Mucosa of gallbladder (tissue), 1 donor: Measurements from ENCODE around the gene ITFG1. TPM values are rescaled to one million over a fixed set of nuclear protein-coding genes. Genes with fewer than 3 reads are reported as not detected.
"Not testable (repeated sequence)": the region's sequence is repeated elsewhere in the genome, so short reads cannot be mapped to it uniquely, and the experiment has no call there.

Source experiments
- DNase-seq: peaks from one replicate; pipeline ENCODE4 v3.0.0-alpha.2; 2020; ENCODE audit warnings: low spot score
- total RNA-seq: library from RNA; stranded (reverse); gene quantifications from one replicate; pipeline ENCODE4 v1.2.1, GENCODE V29; 2021
- donor health status: DM: no; HTN: no; CAD: no.

The ITFG1 gene
- total RNA-seq, 1 donor from 2014 or later = 68.7 TPM

- DNase-seq = no peak
Observed at GRCh38 chr16:47244206-47244605, 216.7 kb downstream of the ITFG1 start.

- DNase-seq = no peak
Observed at GRCh38 chr16:47241061-47241460, 219.8 kb downstream of the ITFG1 start.

- no peak for DNase-seq
Observed at GRCh38 chr16:47236716-47237115, 224.1 kb downstream of the ITFG1 start.

DNA sequence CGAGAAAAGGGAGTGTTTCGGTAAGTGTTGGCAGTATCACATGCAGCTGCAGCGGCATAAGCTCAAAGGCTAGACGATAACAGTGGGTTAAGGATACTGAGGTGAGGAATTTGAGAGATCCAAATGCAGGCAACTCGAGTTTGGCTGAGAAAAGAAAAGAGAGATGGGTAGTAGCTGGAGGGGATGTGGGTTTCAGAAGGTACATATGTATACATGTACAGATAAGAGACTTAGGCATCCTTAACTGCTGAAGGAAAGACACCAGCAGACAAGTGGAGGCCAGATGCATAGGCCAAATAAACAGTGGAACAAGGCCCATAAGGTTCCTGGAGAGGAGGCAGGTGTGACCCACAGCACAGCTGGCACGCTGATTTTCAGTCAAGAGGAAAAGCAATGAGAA, 230.6 kb downstream of the ITFG1 start:
- DNase-seq = no peak

DNA sequence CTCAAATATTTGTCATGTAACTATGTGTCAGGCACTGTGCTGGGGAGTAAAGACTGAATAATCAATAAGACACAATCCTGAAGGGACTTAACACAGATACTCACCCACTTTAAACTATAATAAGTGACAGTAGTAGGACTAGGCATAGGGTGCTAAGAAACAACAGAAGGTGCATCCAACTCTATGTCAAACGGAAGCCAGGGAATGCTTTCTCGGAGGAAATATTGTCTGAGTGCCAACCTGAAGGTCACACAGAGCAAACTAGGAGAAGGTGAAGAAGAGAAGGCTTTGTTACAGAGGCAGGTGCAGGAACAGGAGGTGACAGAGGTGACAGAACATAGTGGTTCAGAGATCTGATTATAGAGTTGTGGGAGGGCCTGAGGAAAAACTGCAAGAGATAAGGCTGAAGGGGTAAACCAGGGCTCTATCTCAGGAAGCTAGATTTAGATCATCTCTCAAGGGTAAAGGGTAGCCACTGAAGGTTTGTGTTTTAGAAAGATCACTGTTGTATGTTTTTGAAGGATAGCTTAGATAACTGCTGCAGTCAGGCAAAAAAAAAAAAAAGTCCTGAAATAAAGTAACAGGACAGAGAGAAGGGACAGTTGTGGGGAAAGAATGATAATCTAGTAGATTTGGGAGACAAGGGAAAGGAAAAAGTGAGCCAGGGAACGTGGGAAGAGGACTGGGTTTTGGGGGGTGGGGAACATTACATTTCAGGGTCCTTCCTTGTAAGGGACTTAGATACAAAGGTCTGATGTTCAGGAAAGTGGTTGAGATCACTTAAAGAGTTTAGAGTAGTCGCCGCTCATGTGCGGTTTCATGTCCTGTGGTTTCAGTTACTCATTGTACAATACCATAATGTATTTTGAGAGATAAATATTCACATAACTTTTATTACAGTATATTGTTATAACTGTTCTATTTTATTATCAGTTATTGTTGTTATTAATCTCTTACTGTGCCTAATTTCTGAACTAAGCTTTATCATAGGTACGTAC, 231.5 kb downstream of the ITFG1 start:
- no peak for DNase-seq

GRCh38 chr16:47228241-47228640, 232.6 kb downstream of the ITFG1 start:
- no peak for DNase-seq

- DNase-seq = no peak
Observed at GRCh38 chr16:47213761-47214440, 247.0 kb downstream of the ITFG1 start.

DNA sequence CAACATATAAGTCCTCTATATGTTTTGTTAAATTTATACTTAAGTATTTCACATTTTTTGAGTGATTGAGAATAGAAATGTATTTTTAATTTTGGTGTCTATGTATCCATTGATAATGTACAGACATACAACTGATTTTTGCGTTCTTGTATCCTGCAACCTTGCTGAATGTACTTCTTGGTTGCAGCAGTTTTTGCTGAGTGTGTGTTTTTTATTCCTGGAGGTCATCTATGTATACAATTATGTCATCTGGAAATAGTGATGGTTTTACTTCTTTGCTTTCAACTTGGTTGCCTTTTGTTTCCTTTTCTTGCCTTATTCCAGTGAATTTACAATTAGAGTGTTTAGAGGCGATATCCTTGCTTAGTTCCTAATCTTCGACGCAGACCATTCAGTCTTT, 249.6 kb downstream of the ITFG1 start:
- DNase-seq = no peak

- DNase-seq = no peak
Observed at GRCh38 chr16:47204736-47205504, 255.9 kb downstream of the ITFG1 start.

- not testable (repeated sequence) for DNase-seq
Observed at GRCh38 chr16:47203433-47203832, 257.4 kb downstream of the ITFG1 start.

GRCh38 chr16:47198180-47198575, 262.7 kb downstream of the ITFG1 start:
- no peak for DNase-seq

- no peak for DNase-seq
Observed at GRCh38 chr16:47197536-47198179, 263.2 kb downstream of the ITFG1 start.

DNA sequence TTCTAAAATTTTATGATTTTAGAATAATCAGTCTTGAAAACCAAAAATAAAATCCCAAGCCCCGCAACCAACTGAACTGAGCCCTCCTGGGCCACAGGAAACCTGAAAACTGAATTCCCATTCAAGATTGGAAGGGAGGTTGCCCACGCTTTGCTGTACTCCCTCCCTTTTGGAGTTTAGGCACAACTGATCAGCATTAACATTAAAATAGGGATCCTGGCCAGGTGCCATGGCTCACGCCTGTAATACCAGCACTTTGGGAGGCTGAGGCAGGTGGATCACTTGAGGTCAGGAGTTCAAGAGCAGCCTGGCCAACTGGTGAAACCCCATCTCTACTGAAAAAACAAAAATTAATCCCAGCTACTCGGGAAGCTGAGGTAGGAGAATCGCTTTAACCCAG, 264.4 kb downstream of the ITFG1 start:
- no peak for DNase-seq

DNA sequence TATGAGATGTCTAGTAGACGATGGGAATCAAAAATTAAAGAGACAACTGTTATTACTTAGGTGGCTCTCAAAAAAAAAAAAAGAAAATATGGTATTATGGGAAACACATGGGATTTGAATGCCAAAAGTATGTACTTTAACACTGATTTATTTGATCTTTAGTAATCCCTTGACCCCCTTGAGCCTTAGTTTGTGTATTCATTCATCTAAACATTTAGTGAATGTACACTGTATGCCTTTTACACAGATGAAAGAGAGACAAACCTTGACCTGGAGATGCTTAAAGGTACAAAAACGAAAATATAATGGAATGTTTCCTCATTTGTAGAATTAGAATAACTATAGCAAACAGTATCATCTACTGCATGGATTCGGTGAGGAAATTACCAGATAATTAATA, 278.5 kb downstream of the ITFG1 start:
- no peak for DNase-seq

DNA sequence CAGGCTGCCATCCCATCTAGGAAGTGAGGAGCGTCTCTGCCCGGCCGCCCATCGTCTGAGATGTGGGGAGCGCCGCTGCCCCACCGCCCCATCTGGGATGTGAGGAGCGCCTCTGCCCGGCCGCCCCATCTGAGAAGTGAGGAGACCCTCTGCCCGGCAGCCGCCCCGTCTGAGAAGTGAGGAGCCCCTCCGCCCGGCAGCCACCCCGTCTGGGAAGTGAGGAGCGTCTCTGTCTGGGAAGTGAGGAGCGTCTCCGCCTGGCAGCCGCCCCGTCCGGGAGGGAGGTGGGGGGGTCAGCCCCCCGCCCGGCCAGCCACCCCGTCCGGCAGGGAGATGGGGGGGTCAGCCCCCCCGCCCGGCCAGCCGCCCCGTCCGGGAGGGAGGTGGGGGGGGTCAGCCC, 279.8 kb downstream of the ITFG1 start:
- not testable (repeated sequence) for DNase-seq

DNA sequence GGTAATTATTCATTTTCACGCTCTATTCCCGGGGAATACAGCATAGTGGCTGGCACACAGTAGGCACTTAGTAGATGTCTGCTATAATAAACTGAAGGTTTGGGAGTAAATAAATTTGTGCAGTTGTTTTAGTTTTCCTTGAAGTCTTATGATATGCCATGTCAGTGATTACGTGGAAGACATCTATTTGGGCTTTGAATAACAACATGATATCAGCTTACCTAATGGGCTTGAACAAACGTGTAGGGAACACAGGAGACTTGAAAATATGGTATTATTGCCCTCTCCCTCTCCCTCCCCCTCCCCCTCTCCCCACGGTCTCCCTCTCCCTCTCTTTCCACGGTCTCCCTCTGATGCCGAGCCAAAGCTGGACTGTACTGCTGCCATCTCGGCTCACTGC, 280.8 kb downstream of the ITFG1 start:
- DNase-seq = no peak

DNA sequence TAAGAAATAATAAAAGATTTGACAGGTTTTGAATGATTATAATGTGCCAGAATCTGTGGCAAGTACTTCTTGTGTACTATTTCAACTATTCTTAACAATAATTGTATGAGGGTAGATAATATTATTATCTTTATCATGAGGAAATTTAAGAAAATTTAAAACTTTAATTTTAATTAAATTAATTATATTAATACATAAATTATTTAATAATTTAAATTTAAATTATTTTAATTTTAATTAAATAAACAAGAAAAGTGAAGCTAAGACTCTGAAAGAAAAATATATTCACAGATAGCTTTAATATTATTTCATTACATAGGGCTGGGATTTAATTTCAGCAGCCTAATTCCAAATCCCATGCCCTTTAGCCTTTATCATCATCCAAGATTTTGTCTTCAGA, 285.7 kb downstream of the ITFG1 start:
- DNase-seq = no peak

- DNase-seq = no peak
Observed at GRCh38 chr16:47162670-47163420, 298.0 kb downstream of the ITFG1 start.

DNA sequence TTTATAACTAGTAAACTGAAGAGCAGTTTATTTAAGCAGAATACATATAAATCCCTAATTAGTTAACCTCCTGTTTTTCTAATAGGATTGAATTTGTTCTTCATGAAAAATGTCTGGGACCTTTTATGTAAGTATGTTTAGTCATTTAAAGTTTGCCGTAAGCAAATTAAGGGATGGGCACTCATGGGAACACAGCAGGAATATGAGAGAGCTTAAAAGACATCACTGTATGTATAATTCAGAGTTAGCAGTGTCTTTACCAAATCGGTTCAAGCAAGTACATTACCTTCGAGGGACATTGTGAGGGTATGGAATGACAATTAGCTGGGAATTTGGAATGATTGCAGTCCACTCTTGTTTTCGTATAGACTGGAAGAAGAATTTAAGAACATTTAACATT, 299.4 kb downstream of the ITFG1 start:
- DNase-seq = no peak

DNA sequence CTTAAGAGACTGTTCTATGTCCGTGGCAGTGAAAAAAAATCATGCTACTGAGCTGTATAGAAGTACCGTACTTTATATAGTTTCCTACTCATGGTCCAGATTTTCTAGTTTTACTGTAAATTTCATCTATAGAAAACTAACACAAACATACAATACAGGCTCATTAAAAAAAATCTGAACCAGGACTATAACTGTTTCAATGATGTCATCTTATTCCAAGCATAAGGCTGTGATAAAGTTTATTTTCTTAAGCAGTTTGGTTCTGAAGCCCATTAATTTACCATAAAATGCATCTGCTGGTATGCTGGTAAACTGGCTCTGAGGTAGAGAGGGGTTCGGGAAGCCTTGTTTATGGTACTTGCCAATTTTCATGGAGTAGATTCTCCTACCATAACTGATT, 300.4 kb downstream of the ITFG1 start:
- DNase-seq = no peak

DNA sequence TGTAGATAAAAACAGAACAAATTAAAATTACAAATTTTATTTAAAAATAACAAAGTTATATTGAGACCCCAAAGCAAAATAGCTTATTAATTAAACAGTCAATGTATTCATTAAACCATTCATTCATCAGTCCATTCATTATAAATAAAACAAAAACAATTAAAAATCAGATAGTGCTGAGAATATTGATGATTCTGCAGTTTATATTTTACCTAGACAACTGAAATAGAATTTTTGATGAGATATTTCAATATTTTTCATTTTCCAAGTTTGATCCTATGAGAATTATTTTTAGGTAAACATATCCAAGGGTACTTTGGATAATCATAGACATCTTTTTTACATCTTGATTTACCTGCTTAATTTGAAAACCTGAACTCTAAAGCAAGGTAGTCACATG, 301.9 kb downstream of the ITFG1 start:
- DNase-seq = no peak
